Measurements from ENCODE around the gene POLN.

Gene POLN

DNA sequence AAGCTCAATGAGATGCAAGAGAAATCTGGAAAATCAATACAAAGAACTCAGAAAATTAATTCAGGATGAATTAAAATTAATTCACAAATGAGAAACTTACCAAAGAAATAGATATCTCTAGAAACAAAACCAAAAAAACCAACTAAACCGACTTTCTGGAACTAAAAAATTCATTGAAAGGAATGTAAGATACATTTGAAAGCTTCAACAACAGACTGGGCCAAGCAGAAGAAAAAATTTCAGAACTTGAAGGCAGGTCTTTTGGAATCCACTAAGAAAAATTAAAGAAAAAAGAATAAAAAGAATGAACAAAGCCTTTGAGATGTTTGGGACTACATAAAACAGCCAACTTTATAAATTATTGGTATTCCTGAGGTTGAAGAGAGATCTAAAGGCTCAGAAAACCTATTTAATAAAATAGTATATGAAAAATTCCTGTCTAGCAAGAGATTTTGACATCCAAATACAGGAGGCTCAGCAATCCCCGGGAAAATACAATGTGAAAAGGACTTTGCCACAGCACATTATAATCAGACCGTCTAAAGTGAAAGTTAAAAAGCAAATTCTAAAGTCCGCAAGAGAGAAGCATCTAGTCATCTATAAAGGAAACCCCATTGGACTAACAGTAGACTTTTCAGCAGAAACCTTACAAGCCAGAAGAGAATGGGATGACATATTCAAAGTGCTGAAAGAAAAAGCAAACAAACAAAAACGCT, 138.6 kb downstream of the POLN start:
- no peak for DNase-seq

DNA sequence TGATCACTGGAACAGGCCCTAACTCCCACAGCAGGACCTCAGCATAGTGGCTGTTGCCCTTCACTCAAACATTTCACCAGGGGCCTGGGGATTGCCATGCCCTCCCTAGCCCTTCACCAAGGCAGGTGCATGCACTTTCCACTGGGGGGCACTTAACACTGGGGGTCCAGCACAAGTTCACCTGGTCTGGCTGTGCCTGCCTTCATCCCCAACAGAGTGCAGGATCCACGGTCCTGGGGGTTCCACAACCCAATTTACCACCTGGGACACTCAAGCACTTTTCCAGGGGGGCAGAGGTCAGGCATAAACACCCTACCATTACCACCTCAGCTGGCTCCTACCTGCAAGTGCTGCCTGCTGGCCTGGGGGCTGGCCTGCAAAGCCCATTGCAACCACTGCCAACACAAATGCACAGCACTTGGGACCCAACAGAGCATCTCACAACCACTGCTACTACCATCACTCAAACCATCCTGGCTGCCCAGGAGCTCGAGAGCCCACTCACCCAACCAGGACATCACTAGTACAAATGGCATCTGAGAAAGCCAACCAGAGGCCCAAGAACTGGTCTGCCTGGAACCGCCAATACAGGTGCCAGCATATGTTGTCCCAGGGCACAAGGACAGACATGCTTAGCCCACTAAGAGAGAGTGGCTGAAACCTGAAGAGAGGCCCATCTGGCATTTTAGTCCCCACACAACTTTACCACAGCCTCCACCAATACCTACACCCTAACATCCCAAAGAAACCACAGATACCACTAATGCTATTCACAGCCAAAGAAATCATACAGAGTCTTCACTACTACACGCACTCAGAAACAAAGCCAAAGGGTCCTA, 139.7 kb downstream of the POLN start:
- no peak for DNase-seq

DNA sequence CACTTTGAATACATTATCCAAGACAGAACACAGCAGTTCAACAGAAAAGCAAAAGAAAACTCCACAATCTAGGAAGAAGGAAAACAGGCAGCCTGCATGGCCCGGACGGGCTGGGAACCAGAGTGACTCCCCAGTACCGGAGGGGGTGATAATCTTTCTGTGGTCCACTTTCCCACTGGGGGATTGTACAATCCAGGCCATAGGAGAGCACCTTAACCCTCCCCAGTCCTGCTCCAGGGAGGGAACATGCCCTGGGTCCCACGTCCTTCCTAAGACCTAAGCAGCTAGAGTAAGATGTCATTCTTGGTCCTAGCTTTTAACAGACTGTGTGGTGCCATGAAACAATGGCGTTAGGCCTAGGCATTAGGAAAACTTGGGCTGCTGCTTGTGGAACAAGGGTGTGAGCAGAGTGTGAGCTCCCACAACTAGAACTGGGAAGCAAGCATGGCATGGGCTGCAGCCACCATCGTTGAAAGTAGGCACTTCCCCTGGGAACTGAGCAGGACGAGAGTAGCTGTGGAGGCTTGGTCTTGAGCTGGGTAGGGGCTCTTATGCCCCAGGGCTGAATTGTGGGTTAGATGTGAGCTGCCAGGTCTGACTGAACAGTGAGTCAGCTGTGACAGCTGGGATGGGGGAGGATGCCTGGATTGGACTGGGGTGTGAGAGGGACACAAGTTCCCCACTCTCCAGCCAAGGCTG, 140.4 kb downstream of the POLN start:
- no peak for DNase-seq

DNA sequence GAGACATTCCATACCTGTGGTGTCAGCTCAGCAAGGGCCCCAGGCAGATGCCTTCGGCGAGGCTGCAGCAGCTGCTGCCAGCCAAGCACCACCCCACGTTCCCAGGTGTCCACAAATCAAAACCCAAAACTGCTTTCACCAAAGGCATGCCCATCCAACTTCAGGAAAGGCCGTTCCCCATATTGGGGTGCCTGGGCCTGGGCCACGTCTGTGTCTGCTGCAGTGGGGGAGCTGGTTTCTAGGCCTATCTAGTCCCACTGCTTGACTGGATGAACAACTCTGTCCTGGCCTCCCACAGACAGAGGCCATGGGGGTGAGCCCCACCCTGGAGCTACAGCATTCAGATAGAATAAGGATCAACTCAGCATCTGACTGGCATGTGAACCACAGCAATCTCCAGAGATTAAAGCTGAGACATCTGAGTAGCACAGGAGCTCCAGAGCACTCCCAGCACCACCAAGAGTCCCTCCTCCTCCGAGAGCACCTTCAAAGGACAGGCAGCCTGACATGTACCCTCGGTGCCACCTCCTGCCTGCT, 145.8 kb downstream of the POLN start:
- DNase-seq = no peak

DNA sequence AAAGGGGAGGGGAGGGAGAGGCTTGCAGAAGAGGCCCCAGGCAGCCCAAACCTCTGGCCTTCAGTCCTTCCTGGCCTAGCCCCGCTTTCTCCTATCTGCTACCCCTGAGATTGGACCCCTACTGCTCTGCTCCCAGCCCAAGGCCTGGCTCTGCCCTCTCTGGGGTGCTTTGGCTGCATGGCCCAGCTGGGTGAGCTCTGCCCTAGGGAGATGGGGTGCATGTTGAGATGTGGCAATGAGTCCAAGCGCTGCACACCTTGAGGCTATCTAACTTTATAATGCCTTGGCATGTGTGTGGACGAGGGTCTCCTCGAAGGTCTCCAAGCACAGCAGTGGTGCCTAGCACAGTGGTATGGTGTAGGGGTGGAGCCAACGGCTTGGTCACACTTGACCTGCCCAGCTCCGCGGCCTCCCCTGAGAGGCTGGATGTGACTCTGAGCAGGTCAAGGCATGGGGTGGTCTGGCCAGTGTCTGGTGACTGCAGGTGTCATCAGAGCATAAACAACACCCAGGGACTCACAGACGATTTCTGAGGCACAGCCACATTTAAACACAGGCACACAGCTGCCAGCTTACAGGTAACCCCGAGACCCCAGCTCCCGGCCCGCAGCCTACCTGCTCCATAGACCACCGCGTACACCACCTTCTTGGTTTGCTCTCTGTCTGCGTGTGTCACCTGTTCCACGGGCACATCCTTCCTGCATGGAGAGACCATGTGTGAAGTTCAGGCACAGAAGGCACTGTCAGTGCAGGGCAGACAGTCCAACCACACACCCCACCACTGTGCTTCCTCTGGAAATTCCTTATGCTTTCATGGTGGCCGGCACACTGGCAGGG, 146.5 kb downstream of the POLN start:
- DNase-seq = no peak

DNA sequence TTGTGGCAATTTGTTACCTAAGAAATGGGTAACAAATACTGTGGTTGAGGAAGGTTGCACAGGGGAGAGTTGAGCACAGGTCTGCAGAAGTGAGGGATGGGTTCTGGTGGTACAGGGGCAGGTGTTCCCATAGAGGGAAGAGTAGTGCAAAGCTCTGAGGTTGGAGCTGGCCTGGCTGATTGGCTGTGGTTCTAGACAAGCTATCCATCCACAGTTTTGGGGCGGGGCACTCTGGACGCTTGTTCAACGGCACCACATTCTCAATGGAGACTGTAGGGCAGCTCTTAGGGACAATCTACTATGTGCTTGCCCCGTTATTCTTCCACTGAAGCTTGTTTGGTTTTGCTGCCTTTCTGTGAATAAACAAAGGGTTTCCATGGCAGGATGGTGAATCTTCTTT, 147.4 kb downstream of the POLN start:
- DNase-seq = no peak

DNA sequence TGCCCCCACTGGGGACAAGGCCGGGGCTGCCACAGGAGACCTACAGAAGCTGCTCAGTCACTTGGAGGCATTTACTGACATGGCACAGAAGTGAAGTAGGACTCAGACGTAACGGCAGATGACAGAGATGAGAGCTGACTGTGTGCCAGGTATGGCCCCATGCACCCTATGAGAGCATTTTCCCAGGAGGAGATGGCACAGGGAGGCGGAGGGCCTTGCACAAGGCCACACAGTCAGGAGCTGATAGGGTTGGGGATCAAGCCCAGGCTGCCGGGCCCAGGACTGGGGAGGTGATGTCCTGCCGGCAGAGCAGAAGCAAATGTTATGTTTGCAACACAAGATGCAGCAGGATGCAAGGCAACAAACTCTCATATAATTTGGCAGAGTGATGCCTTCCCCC, 148.7 kb downstream of the POLN start:
- DNase-seq = no peak

DNA sequence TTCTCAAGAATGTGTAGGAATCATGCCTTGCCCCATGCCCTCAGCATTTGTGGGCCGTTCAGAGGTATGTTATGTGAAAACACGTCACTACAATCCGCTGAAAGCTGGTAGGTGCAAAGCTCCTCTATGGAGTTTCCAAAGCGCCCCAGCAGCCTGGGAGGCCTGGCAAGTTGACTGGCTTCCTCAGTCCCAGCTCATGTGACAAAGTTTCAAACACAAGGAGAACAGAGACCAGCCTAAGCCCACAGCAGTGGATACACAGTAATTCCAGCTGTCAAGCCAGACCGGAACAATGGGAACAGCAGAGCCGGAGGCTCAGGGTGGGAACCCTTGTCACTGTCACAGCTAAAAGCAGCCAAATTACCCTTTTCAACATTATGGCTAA, 149.3 kb downstream of the POLN start:
- no peak for DNase-seq

DNA sequence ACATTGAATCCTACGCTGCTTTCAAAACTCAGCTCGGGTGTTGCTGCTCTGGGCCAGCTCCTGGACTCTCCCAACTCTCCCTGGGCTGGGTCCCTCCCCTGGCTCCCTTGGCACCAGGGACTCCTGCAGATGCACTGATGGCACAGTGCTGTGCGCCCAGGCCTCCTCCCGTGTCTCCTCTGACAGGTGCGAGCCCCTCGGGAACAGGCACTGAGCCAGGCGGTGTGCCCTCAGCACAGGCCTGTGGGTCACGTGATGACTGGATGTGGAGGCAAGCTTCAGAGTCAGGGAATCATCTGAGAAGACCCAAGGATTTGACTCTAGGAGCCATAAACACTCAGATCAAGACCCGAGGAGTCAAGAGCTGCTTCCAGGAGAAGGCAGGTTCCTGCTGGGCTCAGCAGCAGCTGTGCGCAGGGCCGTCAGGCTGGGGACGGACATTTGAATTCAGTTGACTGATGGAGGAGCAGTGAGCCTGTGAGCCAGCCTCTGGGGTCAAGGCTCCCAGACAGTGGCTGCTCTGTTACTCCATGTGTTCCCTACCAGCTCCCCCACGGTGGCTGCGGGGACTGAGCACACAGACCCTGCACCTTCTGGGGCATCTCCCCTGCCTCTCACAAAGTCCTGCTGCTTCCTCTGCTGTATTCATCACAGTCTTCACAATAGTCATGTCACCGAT, 149.8 kb downstream of the POLN start:
- no peak for DNase-seq

DNA sequence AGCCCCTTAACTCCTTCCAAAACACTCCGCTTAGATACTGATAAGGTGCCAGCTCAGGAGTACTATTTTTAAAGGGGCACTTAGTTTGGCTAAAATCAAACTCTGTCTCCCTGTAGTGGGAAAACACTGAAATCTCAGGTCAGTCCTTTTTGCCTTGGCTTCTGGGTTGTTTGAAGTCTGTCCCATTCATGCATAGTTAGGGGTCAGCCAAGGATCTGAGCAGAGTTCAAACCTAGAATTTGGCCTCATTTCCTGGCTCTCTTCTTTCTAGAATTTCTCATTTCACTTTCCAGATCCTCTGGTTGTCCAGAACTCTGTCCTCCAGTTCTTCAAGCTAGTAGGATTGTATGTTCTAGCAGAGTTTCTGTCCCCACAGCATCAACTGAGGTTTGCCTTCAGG, 151.3 kb downstream of the POLN start:
- no peak for DNase-seq

DNA sequence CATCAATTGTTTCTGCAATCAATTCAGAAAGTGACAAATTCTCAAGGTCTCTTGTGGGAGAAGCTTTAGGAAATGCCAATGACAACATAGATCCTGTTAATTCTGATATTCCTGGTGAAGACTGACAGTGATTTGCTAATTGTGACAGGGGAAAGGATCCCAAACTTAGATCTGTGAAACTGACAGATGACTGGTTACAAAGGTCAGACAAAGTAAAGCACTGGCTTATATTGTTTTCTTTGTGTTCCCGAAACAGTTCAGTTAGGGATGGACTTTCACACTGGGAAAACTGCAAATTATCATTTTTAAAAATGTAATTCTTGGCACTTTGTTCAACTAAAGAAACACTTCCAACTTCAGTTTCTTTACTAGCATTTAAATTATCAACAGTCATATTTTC, 152.7 kb downstream of the POLN start:
- DNase-seq = no peak

DNA sequence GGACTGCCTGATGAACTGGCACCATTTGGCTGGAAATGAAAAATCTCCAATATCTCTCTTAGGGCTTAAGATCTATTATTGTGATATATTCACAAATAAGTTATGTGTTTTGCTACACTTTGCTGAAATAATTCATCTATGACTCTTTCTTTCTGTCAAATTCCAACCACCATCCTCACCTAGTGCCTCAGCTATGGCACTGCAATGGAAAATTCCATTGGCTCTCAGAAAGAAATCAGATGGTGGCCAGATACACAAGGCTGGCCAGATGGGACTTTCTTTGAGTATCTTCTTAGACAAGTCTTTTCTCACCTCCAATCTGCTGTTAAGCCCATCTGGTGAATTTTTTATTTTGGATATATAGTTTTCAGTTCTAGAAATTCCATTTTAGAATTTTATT, 154.8 kb downstream of the POLN start:
- no peak for DNase-seq

DNA sequence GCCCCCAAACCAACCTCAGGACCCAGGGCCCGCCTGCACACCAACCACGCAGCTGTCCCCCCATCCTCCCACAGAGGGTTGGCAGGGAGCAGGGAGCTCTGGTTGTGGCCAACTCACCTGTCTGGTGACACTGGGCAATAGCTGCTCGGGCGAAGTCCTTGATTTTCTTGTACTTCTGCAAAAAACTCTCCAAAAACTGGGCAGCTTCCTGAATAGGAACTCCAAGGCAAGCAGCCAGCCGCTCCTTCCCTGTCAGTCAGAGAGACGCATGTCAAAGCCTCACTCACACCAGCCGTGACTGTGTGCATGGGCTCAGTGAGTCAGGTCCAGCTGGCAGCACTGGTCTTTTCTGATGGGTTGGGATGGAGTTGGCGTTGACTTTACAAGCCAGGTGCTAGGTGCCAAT, 156.4 kb downstream of the POLN start:
- no peak for DNase-seq

DNA sequence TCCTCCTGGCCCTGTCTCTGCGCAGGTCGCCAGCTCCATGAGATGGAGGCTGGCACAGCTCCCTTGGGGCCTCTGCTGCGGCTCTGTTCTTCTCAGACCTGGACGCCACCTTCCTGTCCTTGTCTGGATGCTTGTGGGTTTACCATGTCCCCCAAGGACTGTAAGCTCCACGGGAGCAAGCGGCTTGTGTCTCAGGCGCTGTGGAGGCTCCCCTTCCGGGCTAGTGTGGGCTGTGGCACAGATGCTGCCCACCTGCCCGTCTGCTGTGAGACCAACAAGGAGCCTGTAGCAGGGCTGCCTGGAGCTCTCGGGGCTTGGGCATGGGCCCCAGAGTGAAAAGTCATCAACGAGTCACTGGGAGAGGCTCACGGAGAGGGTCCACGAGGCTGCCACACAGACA, 157.6 kb downstream of the POLN start:
- no peak for DNase-seq

DNA sequence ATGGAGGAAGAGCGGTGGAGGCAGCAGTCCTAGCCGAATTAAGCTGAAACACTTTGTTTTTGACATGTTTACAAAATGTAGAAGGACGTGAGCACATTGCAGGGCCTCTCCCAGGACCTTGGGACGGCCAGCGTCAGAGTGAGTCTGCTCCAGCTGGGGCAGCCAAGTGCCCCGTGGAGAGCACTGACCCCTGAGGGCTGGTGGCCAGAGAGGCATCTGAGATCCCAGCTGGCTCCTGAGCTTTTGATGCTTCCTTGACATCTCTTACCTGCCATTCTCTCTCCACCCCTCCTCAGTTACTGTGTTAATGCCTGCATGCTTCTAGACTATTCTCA, 158.1 kb downstream of the POLN start:
- DNase-seq = no peak

DNA sequence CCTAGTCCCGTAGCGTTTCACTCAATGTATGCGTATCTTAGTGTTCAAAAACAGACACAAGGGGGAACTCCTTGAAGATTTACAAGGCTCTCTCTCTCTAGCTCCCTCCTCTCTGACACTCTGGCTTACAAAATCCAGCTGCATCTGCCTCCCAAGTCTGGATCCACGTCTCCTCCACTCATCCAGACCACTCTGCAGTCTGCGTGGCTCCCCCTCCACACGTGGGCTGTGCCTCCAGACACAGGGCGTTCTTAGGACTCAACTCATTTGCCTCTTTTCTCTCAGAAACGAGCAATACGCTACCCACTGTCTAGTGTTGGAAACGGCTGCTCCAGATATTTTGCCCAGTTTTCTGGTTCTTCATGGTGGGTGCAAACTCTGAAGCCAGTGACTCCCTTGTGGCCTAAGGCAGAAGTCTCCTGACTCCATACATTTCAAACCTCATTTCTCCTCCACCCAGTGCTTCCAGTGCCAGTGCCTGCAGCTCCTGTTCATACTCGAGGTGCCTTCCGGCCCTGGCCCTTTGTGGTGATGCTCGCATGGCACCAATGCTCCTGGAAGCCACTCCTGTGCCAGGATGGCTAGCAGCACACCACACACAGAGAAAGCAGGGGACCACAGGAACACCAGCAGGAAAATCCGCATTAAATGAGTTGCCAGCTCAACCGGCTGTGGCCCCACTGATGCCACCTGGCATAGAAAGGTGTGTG, 158.7 kb downstream of the POLN start:
- DNase-seq = no peak

DNA sequence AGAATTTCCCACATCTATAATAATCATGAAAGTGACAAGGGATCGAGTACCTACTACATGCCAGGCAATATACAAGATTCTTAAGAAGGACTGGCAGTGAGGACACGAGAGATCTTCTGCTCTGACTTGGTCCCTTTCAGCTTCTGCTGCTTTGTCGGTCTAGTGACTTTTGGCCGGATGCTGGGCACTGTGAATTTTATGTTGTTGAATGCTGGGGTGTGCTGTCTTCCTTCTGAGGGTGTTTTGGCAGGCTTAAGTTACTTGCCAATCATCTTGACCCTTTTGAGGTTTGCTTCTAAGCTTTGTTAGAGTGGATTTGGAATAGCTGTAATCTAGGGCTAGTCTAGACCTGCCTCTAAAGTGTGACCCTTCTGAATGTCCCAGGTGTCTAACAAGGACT, 159.3 kb downstream of the POLN start:
- DNase-seq = no peak

DNA sequence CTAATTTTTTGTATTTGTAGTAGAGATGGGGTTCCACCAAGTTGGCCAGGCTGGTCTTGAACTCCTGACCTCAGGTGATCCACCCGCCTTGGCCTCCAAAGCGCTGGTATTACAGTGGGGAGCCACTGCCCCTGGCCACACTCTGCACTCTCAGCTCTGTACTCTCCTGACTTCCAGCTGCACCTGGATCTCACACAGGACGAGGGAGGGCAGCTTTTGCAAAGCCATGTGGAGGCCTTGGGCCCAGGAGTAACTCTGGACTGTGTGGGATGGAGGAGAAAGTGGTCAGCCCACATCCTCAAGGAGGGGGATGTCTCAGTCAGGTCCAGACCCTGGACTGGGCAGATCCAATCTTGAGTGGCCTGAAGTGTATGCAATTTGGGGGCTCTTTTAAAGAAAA, 159.8 kb downstream of the POLN start:
- DNase-seq = no peak

DNA sequence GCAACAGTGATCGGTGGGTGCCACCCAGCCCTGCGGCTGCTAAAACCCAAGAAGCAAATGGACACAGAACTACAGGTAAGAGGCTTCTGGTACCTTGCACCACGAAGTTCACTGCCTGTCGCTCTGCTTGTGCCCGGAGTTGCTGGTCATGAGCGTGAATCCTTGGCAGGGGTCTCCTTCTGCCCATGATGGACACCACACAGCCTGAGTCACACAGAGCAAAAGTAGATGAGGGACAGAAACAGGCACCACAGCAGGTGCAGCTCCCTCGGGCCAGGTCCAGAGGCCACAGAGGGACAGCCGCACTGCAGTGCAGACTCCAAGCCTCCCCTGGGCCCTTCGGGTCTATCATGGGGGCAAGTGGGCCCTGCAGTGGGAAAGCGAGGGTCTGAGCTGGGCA, 160.4 kb downstream of the POLN start:
- no peak for DNase-seq

DNA sequence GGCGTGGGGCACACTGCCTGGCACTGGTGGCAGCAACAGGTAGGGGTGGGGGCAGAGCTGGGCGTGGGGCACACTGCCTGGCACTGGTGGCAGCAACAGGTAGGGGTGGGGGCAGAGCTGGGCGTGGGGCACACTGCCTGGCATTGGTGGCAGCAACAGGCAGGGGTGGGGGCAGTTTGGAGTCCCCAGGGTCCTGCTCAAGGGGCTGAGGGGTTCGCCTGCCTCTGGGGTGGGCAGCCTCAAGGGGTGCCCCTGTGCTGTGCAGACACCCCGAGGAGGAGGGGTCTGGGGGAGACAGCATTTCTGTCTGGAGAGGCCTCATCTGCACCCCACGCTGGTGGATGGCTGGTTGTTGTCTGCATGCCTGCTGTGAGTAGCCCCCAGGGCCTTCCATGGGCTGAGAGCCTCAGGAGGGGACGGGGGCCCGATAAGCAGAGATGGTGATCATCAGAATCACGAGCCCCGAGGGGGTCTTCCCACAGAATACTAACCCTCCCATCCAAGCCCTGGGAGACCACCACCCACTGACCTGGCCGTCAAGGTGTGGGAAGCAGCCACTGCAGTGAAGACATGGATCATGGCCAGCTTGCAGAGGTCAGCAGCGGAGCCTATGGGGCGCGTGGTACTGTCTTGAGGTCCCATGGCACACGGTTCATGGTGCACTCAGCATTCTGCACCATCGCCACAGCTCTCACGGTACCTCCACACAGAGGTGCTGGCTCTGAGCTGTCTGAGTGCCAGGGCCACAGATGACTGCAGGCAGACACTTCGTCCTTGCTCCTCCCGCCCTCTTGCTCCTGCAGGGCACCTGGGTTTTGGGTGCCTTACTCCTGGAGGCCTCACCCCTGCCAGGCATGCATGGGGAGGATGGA, 161.3 kb downstream of the POLN start:
- no peak for DNase-seq

DNA sequence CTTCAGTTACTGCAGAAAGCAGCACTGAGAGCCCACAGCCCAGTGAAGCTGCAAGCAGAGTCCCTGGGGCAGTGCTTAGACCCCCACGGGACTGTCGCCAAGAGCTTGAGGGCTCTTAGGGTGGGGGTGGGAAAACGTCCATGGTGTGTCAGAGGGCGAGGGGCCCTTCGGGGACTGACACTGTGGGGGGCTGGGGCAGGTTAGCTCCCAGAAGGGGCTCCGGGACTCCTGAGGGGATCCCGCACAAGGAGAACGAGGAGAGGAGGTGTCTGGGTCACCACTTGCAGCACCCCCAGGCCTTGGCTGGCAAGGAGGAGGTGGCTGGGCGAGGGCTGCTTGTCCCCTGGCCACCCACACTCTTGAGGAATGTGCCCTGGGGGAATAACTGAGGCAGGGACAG, 162.0 kb downstream of the POLN start:
- DNase-seq = no peak

Measured in activated CD8-positive, alpha-beta memory T cell treated with anti-CD3 and anti-CD28 coated beads, Interleukin-2, amount 50 U/mL, for 4 hours (primary cell).